Measurements from ENCODE around the gene GREB1. TPM values are rescaled to one million over a fixed set of nuclear protein-coding genes. Genes with fewer than 3 reads are reported as not detected.
A peak's percentile ranks its signal among the peaks of the same experiment; 100 is the strongest.

Gene GREB1
- total RNA-seq, 1 donor = under 0.01 TPM

DNA sequence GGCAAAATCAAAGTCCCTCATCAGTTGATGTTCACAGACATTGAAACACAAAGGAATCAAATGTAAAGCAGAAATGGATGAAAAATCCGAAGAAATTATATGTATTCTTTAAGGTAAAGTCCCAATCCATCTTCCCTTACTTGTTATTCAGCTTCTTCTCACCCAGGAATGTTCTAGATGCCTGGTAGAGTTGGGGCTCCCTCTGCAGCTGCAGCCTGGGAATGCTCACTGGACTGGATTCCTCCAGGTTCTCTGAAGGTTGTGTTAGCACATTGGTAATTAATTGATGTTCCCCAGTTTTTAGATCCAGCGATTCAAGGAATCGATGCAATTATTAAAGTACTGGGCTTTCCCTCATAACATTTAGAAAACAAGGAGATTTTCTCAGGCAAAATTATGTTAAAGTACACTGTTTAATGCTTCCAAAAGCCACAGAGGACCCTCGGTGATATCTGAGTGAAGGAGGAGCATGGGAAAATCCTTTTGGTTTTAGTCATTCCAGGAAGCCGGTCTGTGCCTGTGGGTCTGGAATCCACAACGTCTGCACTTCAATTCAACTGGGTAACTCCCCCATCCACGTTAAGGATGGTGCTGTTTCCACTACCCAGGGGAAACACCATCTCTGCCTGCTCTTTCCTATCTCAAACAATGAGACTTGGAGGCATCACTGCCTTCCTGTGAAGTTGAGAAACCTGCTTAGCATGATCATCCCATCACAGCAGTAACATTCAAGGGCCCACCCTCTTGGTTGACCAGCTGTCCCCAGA lies 114.2 kb downstream of the GREB1 start:
- H3K4me3 ChIP-seq (ENCODE audit: low read depth, low read length) = no peak overlapping the region
- DNase-seq (ENCODE audit: low read depth) = peak; percentile 24
- TF ChIP-seq, protein P1, sequence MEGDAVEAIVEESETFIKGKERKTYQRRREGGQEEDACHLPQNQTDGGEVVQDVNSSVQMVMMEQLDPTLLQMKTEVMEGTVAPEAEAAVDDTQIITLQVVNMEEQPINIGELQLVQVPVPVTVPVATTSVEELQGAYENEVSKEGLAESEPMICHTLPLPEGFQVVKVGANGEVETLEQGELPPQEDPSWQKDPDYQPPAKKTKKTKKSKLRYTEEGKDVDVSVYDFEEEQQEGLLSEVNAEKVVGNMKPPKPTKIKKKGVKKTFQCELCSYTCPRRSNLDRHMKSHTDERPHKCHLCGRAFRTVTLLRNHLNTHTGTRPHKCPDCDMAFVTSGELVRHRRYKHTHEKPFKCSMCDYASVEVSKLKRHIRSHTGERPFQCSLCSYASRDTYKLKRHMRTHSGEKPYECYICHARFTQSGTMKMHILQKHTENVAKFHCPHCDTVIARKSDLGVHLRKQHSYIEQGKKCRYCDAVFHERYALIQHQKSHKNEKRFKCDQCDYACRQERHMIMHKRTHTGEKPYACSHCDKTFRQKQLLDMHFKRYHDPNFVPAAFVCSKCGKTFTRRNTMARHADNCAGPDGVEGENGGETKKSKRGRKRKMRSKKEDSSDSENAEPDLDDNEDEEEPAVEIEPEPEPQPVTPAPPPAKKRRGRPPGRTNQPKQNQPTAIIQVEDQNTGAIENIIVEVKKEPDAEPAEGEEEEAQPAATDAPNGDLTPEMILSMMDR (IDR thresholded peaks at IDR 0.05; ENCODE audit: insufficient read depth, low read depth, low read length) = peak; percentile 53

DNA sequence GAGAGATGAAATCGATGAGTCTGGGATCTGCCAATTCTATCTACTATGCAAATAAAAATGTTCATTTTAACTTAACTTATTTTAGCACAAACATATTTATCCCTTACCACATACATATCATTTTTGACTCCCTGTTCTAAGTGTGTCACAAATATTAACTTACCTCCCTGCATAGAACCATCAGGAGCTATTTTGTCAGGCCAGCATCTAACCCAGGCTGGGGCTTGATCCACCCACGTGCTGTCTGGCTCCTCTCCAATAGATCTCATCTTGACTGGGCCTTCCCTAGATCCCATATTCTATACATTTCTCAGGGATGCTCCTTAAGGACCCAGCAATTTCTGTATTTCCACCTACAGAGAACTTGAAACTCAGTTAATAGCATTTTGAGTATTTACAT lies 115.2 kb downstream of the GREB1 start:
- DNase-seq (ENCODE audit: low read depth) = no peak
- TF ChIP-seq, protein P1 (IDR thresholded peaks at IDR 0.05; ENCODE audit: insufficient read depth, low read depth, low read length) = no peak
- H3K4me3 ChIP-seq (ENCODE audit: low read depth, low read length) = no peak overlapping the region

DNA sequence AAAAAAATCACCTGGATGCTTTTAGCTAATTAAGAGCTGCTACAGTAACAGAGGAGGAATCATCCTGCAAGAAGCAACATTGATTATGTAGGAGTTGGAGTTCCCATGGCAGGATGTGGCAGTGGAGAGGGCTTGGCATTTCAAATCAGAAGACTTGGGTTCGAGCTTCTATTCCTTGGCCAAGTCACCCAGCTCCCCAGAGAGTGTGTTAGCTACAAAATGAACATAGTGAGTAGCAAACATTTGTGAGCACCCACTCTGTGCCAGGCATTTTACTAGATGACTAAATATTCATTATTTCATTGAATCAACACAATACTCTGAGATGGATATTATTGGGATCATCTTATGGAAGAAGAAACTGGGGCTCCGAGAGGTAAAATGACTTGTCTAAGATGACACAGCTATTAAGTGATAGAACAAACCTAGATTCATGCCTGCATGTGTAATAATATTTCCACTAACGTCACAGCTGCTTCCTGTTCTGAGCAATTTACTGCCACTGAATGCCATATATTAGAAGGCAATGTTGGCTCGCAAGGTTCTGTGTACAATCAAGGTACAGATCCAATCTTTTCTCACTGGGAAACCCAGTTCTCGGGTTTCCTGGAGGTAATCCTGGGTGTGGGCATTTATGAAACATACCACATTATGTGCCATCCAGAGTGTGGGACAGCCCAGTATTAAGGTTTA lies 118.2 kb downstream of the GREB1 start:
- no peak overlapping the region for H3K4me3 ChIP-seq (ENCODE audit: low read depth, low read length)
- no peak for DNase-seq (ENCODE audit: low read depth)
- TF ChIP-seq, protein P1 (IDR thresholded peaks at IDR 0.05; ENCODE audit: insufficient read depth, low read depth, low read length) = no peak

- no peak overlapping the region for H3K4me3 ChIP-seq (ENCODE audit: low read depth, low read length)
- TF ChIP-seq, protein P1 (IDR thresholded peaks at IDR 0.05; ENCODE audit: insufficient read depth, low read depth, low read length) = no peak
- DNase-seq (ENCODE audit: low read depth) = no peak
Observed at GRCh38 chr2:11652553-11652952, 118.7 kb downstream of the GREB1 start.

DNA sequence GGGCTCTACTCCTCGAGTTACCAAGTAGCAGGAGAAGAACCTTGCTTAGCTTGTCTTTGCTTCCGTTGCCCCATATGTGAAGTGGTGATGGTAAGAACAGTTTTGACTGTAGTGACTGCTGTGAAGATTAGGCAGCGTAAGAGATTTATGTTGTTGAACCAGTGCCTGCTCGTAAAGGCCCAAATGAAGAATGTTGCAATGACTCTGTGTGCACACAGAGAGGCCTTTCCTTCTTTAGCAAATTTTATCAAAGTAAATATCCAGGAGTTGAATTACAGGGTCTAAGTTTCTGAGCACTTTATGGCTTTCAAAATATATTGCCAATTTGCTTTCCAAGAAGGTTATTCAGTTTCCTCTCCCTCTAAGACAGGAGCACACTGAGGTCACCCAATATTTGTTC lies 121.7 kb downstream of the GREB1 start:
- peak; percentile 83 for DNase-seq (ENCODE audit: low read depth)

DNA sequence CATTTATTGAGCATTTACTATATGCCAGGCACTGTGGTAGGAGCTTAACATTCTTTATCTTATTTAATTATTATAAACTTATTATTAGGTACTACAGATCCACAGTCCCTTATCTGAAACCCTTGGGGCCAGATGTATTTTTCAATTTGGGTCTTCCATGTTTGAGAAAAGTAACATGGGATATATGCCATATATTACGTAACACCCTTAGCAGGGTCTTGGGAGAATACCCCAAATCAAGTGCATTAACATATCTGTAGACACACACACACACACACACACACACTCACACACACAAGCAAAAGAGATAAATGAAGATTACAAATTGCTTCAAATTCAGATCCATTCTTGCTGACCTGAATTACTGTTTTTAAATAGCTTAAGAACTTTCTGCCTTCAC lies 122.4 kb downstream of the GREB1 start:
- TF ChIP-seq, protein P1 (IDR thresholded peaks at IDR 0.05; ENCODE audit: insufficient read depth, low read depth, low read length) = no peak

More for the DNA sequence above, 121.7 kb downstream of the GREB1 start:
- TF ChIP-seq, protein P1 (IDR thresholded peaks at IDR 0.05; ENCODE audit: insufficient read depth, low read depth, low read length) = no peak
- H3K4me3 ChIP-seq (ENCODE audit: low read depth, low read length) = no peak overlapping the region

More for the DNA sequence above, 122.4 kb downstream of the GREB1 start:
- no peak for DNase-seq (ENCODE audit: low read depth)
- no peak overlapping the region for H3K4me3 ChIP-seq (ENCODE audit: low read depth, low read length)
